ENCODE data around the gene LRP1-AS. TPM values are rescaled to one million over a fixed set of nuclear protein-coding genes. Genes with fewer than 3 reads are reported as not detected.

Gene LRP1-AS
- polyA plus RNA-seq, 2 of the 4 experiments (the other 2 are of a cell fraction) = not detected

GRCh38 chr12:57164966-57165625, 17.7 kb upstream of the LRP1-AS start:
- ATAC-seq (peak in 1 of 2 experiments; percentile 8; a peak in 1 of 6 replicates), DNase-seq (ENCODE audit: low read depth in 1 of 2, low spot score in 1 of 2) (no peak), FAIRE-seq (no peak)
- H3K9me3 ChIP-seq = no peaks in the 10 kb centered on the region
- TF ChIP-seq EHMT2 (IDR thresholded peaks at IDR 0.05; ENCODE audit: low read depth) = no peak
- no peak for TF ChIP-seq TP53 (CRISPR knock-in tag; IDR thresholded peaks at IDR 0.05)
- no peak for TF ChIP-seq EHF (CRISPR knock-in tag; IDR thresholded peaks at IDR 0.05)
- peaks cover 35% of the 10 kb centered on the region for H3K4me1 ChIP-seq
- POLR2A ChIA-PET = interaction anchor here (1.2 kb wide), 1 partner anchor 37 kb away, joined by 3 read pairs; no protein-coding TSS in a partner anchor
- 88% methylated on average over 13 of the region's 13 CpGs for WGBS (ENCODE audit: missing lambda C conversion rate)
- peak overlapping the region; percentile 56 for H3K4me2 ChIP-seq
- no peak overlapping the region for H3K4me3 ChIP-seq
- CTCF ChIA-PET = interaction anchor here (1.6 to 27.5 kb wide), 4 partner anchors 10 to 41 kb away, joined by 6 to 1152 read pairs (median 202); partner anchors contain the start of gene LRP1
- peak overlapping the region; percentile 11 to 85; a peak in 4 of 6 replicates for H3K27ac ChIP-seq

- no peak overlapping the region for H3K4me2 ChIP-seq
- no peak overlapping the region for H3K4me3 ChIP-seq
- no peak for TF ChIP-seq HEYL (CRISPR knock-in tag; IDR thresholded peaks at IDR 0.05)
- no peak for TF ChIP-seq FOSL2 (IDR thresholded peaks at IDR 0.05)
- no peak for TF ChIP-seq FOSL2 (CRISPR knock-in tag; IDR thresholded peaks at IDR 0.05)
- TF ChIP-seq REST (IDR thresholded peaks at IDR 0.05) = no peak
- TF ChIP-seq HOXB13 (CRISPR knock-in tag; IDR thresholded peaks at IDR 0.05; ENCODE audit: low read depth) = no peak
- TF ChIP-seq KDM1A (IDR thresholded peaks at IDR 0.05; ENCODE audit: low read depth) = 0 out of 2 replicates have a peak, but pooled peaks have one; percentile 52
- TF ChIP-seq ESRRA (IDR thresholded peaks at IDR 0.05; ENCODE audit: borderline replicate concordance, low read length) = no peak
- TF ChIP-seq RCOR1 (IDR thresholded peaks at IDR 0.05; ENCODE audit: low read depth, low read length) = 0 out of 2 replicates have a peak, but pooled peaks have one; percentile 38
- H3K27ac ChIP-seq = peak overlapping the region in 1 of 2 experiments; percentile 85; a peak in 2 of 6 replicates
- no peak for DNase-seq (ENCODE audit: low read depth in 1 of 2, low spot score in 1 of 2)
- 90% methylated on average over 3 of the region's 3 CpGs for WGBS (ENCODE audit: missing lambda C conversion rate)
- H3K4me1 ChIP-seq = peaks cover 35% of the 10 kb centered on the region
- FAIRE-seq = no peak
- CTCF ChIA-PET = interaction anchor here (0.9 to 27.5 kb wide), 5 partner anchors 10 to 40 kb away, joined by 3 to 1152 read pairs (median 20); partner anchors contain the start of gene LRP1
- ATAC-seq = no peak
- no peaks in the 10 kb centered on the region for H3K9me3 ChIP-seq
- POLR2A ChIA-PET = interaction anchor here (1.2 kb wide), 1 partner anchor 37 kb away, joined by 3 read pairs; no protein-coding TSS in a partner anchor
Observed at GRCh38 chr12:57164454-57164853, 17.0 kb upstream of the LRP1-AS start.

- no peak for FAIRE-seq
- CTCF ChIA-PET = interaction anchor here (2.0 to 16.2 kb wide), 2 partner anchors 9 to 80 kb away, joined by 4 to 180 read pairs; no protein-coding TSS in a partner anchor
- H3K4me2 ChIP-seq = no peak overlapping the region
Observed at GRCh38 chr12:57162553-57163125, 15.2 kb upstream of the LRP1-AS start.

GRCh38 chr12:57161491-57161890, 14.1 kb upstream of the LRP1-AS start:
- Histone ChIP-seq H3K4me1 (peaks cover 17% of the 10 kb centered on the region), H3K4me2 (no peak overlapping the region), H3K27ac (no peak overlapping the region), H3K9me3 (no peaks in the 10 kb centered on the region), H3K4me3 (no peak overlapping the region)
- POLR2A ChIA-PET = interaction anchor here (0.5 kb wide), 1 partner anchor 34 kb away, joined by 4 read pairs; no protein-coding TSS in a partner anchor
- no peak for FAIRE-seq
- no peak for DNase-seq (ENCODE audit: low read depth in 1 of 2, low spot score in 1 of 2)
- WGBS (ENCODE audit: missing lambda C conversion rate) = 83% methylated on average over 7 of the region's 7 CpGs
- CTCF ChIA-PET = interaction anchor here (0.9 to 16.2 kb wide), 5 partner anchors 11 to 124 kb away, joined by 3 to 180 read pairs (median 27); no protein-coding TSS in a partner anchor
- no peak for ATAC-seq
- TF ChIP-seq GATA3 (IDR thresholded peaks at IDR 0.05; ENCODE audit: borderline replicate concordance) (no peak), CEBPB (IDR thresholded peaks at IDR 0.05) (no peak), CHD2 (IDR thresholded peaks at IDR 0.05; ENCODE audit: low read length, partially characterized antibody) (no peak), ESRRA (IDR thresholded peaks at IDR 0.05; ENCODE audit: borderline replicate concordance, low read length) (no peak), CHD4 (IDR thresholded peaks at IDR 0.05; ENCODE audit: borderline replicate concordance) (no peak), HES2 (IDR thresholded peaks at IDR 0.05) (no peak), ZNF302 (CRISPR knock-in tag; IDR thresholded peaks at IDR 0.05) (no peak), E2F6 (IDR thresholded peaks at IDR 0.05; ENCODE audit: borderline replicate concordance, low read depth) (no peak), MAFK (IDR thresholded peaks at IDR 0.05; ENCODE audit: partially characterized antibody) (no peak), PHF8 (IDR thresholded peaks at IDR 0.05; ENCODE audit: borderline replicate concordance, low read depth) (no peak)
- TF ChIP-seq, protein P1, sequence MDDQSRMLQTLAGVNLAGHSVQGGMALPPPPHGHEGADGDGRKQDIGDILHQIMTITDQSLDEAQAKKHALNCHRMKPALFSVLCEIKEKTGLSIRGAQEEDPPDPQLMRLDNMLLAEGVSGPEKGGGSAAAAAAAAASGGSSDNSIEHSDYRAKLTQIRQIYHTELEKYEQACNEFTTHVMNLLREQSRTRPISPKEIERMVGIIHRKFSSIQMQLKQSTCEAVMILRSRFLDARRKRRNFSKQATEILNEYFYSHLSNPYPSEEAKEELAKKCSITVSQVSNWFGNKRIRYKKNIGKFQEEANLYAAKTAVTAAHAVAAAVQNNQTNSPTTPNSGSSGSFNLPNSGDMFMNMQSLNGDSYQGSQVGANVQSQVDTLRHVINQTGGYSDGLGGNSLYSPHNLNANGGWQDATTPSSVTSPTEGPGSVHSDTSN (IDR thresholded peaks at IDR 0.05) = no peak

More at GRCh38 chr12:57162553-57163125, 15.2 kb upstream of the LRP1-AS start:
- DNase-seq (ENCODE audit: low read depth in 1 of 2, low spot score in 1 of 2) = no peak
- H3K9me3 ChIP-seq = no peaks in the 10 kb centered on the region
- no peak for ATAC-seq
- peaks cover 29% of the 10 kb centered on the region for H3K4me1 ChIP-seq
- WGBS (ENCODE audit: missing lambda C conversion rate) = 96% methylated on average over 8 of the region's 8 CpGs
- POLR2A ChIA-PET = no interaction called here
- H3K27ac ChIP-seq = no peak overlapping the region
- TF ChIP-seq HOXA7 (CRISPR knock-in tag; IDR thresholded peaks at IDR 0.05) = no peak
- TF ChIP-seq KDM5A (IDR thresholded peaks at IDR 0.05) = no peak
- no peak for TF ChIP-seq RNF2 (IDR thresholded peaks at IDR 0.05; ENCODE audit: borderline replicate concordance, low read depth)
- TF ChIP-seq, protein P2, sequence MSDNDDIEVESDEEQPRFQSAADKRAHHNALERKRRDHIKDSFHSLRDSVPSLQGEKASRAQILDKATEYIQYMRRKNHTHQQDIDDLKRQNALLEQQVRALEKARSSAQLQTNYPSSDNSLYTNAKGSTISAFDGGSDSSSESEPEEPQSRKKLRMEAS (IDR thresholded peaks at IDR 0.05) = no peak
- H3K4me3 ChIP-seq = no peak overlapping the region
